K562 (cell line): ENCODE measurements around the gene CCR9. TPM values are rescaled to one million over a fixed set of nuclear protein-coding genes. Genes with fewer than 3 reads are reported as not detected.
A peak's percentile ranks its signal among the peaks of the same experiment; 100 is the strongest.

Experiments used
- ATAC-seq: fragments of 200-7000 bp; cut with Tn5 transposase; 3 replicates; pipeline ENCODE4 v1.9.1; 2020; ENCODE audit warnings: moderate library complexity
- BruUV-seq: library from RNA; stranded (reverse); fragments of 400-500 nt; replicated peaks from 2 replicates; lab custom pipeline; 2021; lab: Mats Ljungman, UMichigan
- CTCF ChIA-PET: fragments of 300-600 bp; formaldehyde crosslinking; extraction: SDS; loops from one replicate; lab custom pipeline; 2021; ENCODE audit warnings: low intra/inter-chr PET ratio; lab: Yijun Ruan, JAX
- POLR2A ChIA-PET: fragments of 300-600, 350-650 bp; sonication (Branson Sonifier 250); formaldehyde crosslinking; extraction: SDS; loops from one replicate; lab custom pipeline; 2021; ENCODE audit warnings: antibody characterized with exemption, inconsistent platforms; lab: Yijun Ruan, JAX
- DNase-seq, 4 experiments: peaks; one replicate each; pipeline versions ENCODE4 v3.0.0 to v3.0.0-alpha.2; 2011 to 2018; ENCODE audit warnings: low spot score in 3 of 4, mixed read lengths in 3 of 4; ENCODE audit errors: extremely low read depth in 1 of 4
- FAIRE-seq: peaks from 2 replicates; lab custom pipeline; 2011; peaks lifted over from hg19 to GRCh38; lab: Jason Lieb, UNC
- H2AFZ ChIP-seq: 2 replicates; pipeline ENCODE4 v1.6.0; 2011; ENCODE audit warnings: low read depth, low read length, control low read depth, inconsistent platforms
- H3K27ac ChIP-seq: fragments of 200-600 bp; 3 replicates; pipeline ENCODE4 v1.8.0; 2011; ENCODE audit warnings: low read depth, mild to moderate bottlenecking, control low read depth, inconsistent platforms, low read length, moderate library complexity, mixed read lengths; ENCODE audit errors: extremely low read depth
- H3K27me3 ChIP-seq, 2 experiments: fragments of 300-600 bp in 1 of 2; 2 replicates in 1 of 2; 3 replicates in 1 of 2; pipeline versions ENCODE4 v1.6.0 to v1.8.0; 2011; ENCODE audit warnings: inconsistent platforms in 2 of 2, low read length in 2 of 2, mild to moderate bottlenecking in 1 of 2, mixed read lengths in 1 of 2, moderate library complexity in 1 of 2; ENCODE audit not compliant: control insufficient read depth in 2 of 2, insufficient read depth in 2 of 2
- H3K36me3 ChIP-seq: fragments of 300-600 bp; 3 replicates; pipeline ENCODE4 v1.8.0; 2011; ENCODE audit warnings: mild to moderate bottlenecking, low read length, inconsistent platforms; ENCODE audit not compliant: control insufficient read depth, insufficient read depth
- H3K4me1 ChIP-seq, 2 experiments: fragments of 200-600 bp in 1 of 2; replicated peaks in 1 of 2; 2 replicates in 1 of 2; 3 replicates in 1 of 2; pipeline versions ENCODE4 v1.5.1 to v1.8.0; 2011; ENCODE audit warnings: inconsistent platforms in 2 of 2, low read length in 2 of 2, mild to moderate bottlenecking in 1 of 2, mixed read lengths in 1 of 2, moderate library complexity in 1 of 2; ENCODE audit not compliant: control insufficient read depth in 2 of 2, insufficient read depth in 2 of 2
- H3K4me2 ChIP-seq: 2 replicates; pipeline ENCODE4 v1.6.1; 2011; ENCODE audit warnings: low read length, control low read depth, inconsistent platforms, mixed read lengths; ENCODE audit not compliant: insufficient read depth
- H3K4me3 ChIP-seq: fragments of 200-600 bp; sonication (generic), shearing (Covaris generic); 2 replicates; pipeline ENCODE4 v1.5.1; 2016; ENCODE audit warnings: control low read depth, inconsistent platforms
- H3K79me2 ChIP-seq: fragments of 200-600 bp; 3 replicates; pipeline ENCODE4 v1.8.0; 2011; ENCODE audit warnings: low read length, inconsistent platforms; ENCODE audit not compliant: control insufficient read depth, insufficient read depth
- H3K9ac ChIP-seq, 2 experiments: 2 replicates each; pipeline versions ENCODE4 v1.6.0 to v1.6.1; 2011; ENCODE audit warnings: low read depth in 2 of 2, low read length in 2 of 2, control low read depth in 1 of 2, inconsistent platforms in 1 of 2, mild to moderate bottlenecking in 1 of 2, mixed read lengths in 1 of 2; ENCODE audit not compliant: insufficient read depth in 1 of 2
- H3K9me1 ChIP-seq: one replicate; pipeline ENCODE4 v1.6.0; 2011; ENCODE audit warnings: inconsistent platforms, mild to moderate bottlenecking, low read length, moderate library complexity; ENCODE audit not compliant: control insufficient read depth, insufficient read depth
- H3K9me3 ChIP-seq: replicated peaks from 2 replicates; pipeline ENCODE4 v1.5.1; 2011; ENCODE audit warnings: low read depth, low read length, inconsistent platforms; ENCODE audit not compliant: control insufficient read depth, insufficient read depth
- H4K20me1 ChIP-seq: replicated peaks from 2 replicates; pipeline ENCODE4 v1.6.1; 2011; ENCODE audit warnings: low read length, inconsistent platforms, mixed read lengths; ENCODE audit not compliant: control insufficient read depth, insufficient read depth
- CREM ChIP-seq: IDR thresholded peaks from 2 replicates; pipeline ENCODE4 v1.6.1; 2014; ENCODE audit warnings: antibody characterized with exemption, low read depth
- DDX20 ChIP-seq: fragments of 450-650 bp; IDR thresholded peaks from 2 replicates; pipeline ENCODE4 v1.6.1; 2016; ENCODE audit warnings: missing genetic modification characterization, low read depth, mild to moderate bottlenecking, missing compliant biosample characterization, moderate library complexity
- KLF13 ChIP-seq: fragments of 450-650 bp; IDR thresholded peaks from 2 replicates; pipeline ENCODE4 v1.6.1; 2016; ENCODE audit warnings: missing genetic modification characterization, low read depth, mild to moderate bottlenecking, missing compliant biosample characterization, moderate library complexity, borderline replicate concordance
- RUNX1 ChIP-seq: sonication (generic); IDR thresholded peaks from 2 replicates; pipeline ENCODE4 v1.6.1; 2016; ENCODE audit warnings: antibody characterized with exemption, low read depth
- SMARCA5 ChIP-seq: fragments of 450-650 bp; IDR thresholded peaks from 2 replicates; pipeline ENCODE4 v1.6.1; 2016
- WGBS: fragments of 100-300 bp; shearing (Covaris generic); methylation state at CpG from one replicate; pipeline ENCODE4 v1.1.6; 2016; ENCODE audit warnings: low coverage, mixed read lengths; ENCODE audit not compliant: insufficient coverage; ENCODE audit errors: missing lambda C conversion rate; 5-methylcytosine and 5-hydroxymethylcytosine counted together
- in situ Hi-C: fragments of 300-500 bp; cut with MboI; formaldehyde crosslinking; loops from 4 replicates; pipeline ENCODE4 v1.15.0; 2018; ENCODE audit warnings: inconsistent platforms, mixed read lengths
- intact Hi-C: fragments of 100-400 bp; cut with micrococcal nuclease; formaldehyde crosslinking; loops from 2 replicates; pipeline ENCODE4 v1.14.2; 2022
- polyA plus RNA-seq, 8 experiments: library from polyadenylated mRNA; depleted of rRNA in 4 of 8; stranded (reverse) in 5 of 8; unstranded in 3 of 8; fragments of >200 nt; fragmentation: Nextera tagmentation in 2 of 8; fragmentation: Illumina TruSeq in 1 of 8; extraction: Ambion mirVana in 2 of 8; extraction: Trizol in 1 of 8; gene quantifications; 2 replicates each; pipeline versions ENCODE4 v1.2.1 to v1.2.3, GENCODE V29; 2011 to 2014; ENCODE audit warnings: inconsistent platforms in 1 of 8, missing spikeins in 1 of 8
- total RNA-seq, 7 experiments: library from RNA; depleted of rRNA in 6 of 7; stranded (reverse); fragments of >200 nt in 6 of 7; fragmentation: Illumina TruSeq in 2 of 7; extraction: Trizol in 2 of 7; gene quantifications; 2 replicates each; pipeline versions ENCODE4 v1.2.1 to v1.2.3, GENCODE V29; 2011 to 2021; ENCODE audit warnings: low replicate concordance in 1 of 7

Gene CCR9
- total and polyA plus RNA-seq, 9 of the 15 experiments (the other 6 are each of a cell fraction or from before 2014, with no cell fraction given): not detected

DNA sequence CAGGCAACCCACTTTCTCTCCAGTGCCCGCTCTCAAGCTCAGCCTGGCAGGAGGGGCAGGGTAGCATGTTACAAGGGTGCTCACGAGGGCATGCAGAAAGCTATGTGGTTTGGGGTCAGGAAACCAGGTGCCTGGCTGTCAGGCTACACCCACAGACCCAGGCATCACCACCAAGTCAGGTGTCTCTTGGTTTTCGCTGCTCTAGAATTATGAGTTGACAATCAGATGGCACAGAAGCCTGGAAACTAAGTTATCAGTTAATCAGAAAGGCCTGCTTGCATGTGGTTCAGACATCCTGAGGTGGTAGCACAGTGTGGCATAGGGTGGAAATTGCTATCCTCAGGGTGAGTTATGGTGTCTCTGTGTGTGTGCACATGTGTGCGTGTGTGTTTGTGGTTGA, 16.2 kb upstream of the CCR9 start:
- H2AFZ ChIP-seq: no peak overlapping the region
- H3K27ac ChIP-seq: no peak overlapping the region
- POLR2A ChIA-PET: no interaction called here
- H3K36me3 ChIP-seq: no peaks in the 10 kb centered on the region
- H3K4me3 ChIP-seq: no peak overlapping the region
- CTCF ChIA-PET: no interaction called here
- no peaks in the 10 kb centered on the region for H4K20me1 ChIP-seq
- intact Hi-C loops: no loop called here
- no peak for ATAC-seq
- no TSS peak for BruUV-seq
- WGBS: 3% methylated on average over 4 of the region's 4 CpGs
- no peak for DNase-seq
- H3K9me3 ChIP-seq: no peaks in the 10 kb centered on the region
- TF ChIP-seq SMARCA5: no peak
- no peak for TF ChIP-seq KLF13 (tag)
- TF ChIP-seq, all 486 proteins: peak for 0
- in situ Hi-C loops: no loop called here
- no peak overlapping the region for H3K4me2 ChIP-seq
- no peak overlapping the region for H3K9ac ChIP-seq
- H3K9me1 ChIP-seq: no peaks in the 10 kb centered on the region
- H3K27me3 ChIP-seq: peaks cover 0 to 14% of the 10 kb centered on the region in 2 experiments; a peak in 3 of 5 replicates
- H3K4me1 ChIP-seq: peaks cover 0 to 8% of the 10 kb centered on the region in 2 experiments; a peak in 2 of 5 replicates
- no peaks in the 10 kb centered on the region for H3K79me2 ChIP-seq
- no peak for FAIRE-seq

- no TSS peak for BruUV-seq
- peaks cover 0 to 4% of the 10 kb centered on the region in 2 experiments; a peak in 1 of 5 replicates for H3K4me1 ChIP-seq
- H3K9me1 ChIP-seq: no peaks in the 10 kb centered on the region
- FAIRE-seq: no peak
- H3K27ac ChIP-seq: no peak overlapping the region
- no peak overlapping the region for H2AFZ ChIP-seq
- H3K4me2 ChIP-seq: no peak overlapping the region
- CTCF ChIA-PET: no interaction called here
- H3K79me2 ChIP-seq: no peaks in the 10 kb centered on the region
- intact Hi-C loops: no loop called here
- POLR2A ChIA-PET: no interaction called here
- H3K9me3 ChIP-seq: no peaks in the 10 kb centered on the region
- no peaks in the 10 kb centered on the region for H3K36me3 ChIP-seq
- DNase-seq: no peak
- peaks cover 0 to 14% of the 10 kb centered on the region in 2 experiments; a peak in 3 of 5 replicates for H3K27me3 ChIP-seq
- WGBS: 13% methylated on average over 6 of the region's 6 CpGs
- H3K4me3 ChIP-seq: no peak overlapping the region
- H4K20me1 ChIP-seq: no peaks in the 10 kb centered on the region
- H3K9ac ChIP-seq: no peak overlapping the region
- in situ Hi-C loops: no loop called here
- no peak for ATAC-seq
- TF ChIP-seq RUNX1: no peak
- TF ChIP-seq CREM: 0 out of 2 replicates have a peak, but pooled peaks have one; percentile 14
- no peak for TF ChIP-seq DDX20 (tag)
Measured at GRCh38 chr3:45871780-45872179, 14.6 kb upstream of the CCR9 start.
